ENCODE results near the gene ADARB1.

The ADARB1 gene

GRCh38 chr21:45048026-45048698, 26.2 kb upstream of the ADARB1 start (continued):
- TF ChIP-seq REST (tag by site-specific recombination; IDR thresholded peaks at IDR 0.05), result no peak

DNA sequence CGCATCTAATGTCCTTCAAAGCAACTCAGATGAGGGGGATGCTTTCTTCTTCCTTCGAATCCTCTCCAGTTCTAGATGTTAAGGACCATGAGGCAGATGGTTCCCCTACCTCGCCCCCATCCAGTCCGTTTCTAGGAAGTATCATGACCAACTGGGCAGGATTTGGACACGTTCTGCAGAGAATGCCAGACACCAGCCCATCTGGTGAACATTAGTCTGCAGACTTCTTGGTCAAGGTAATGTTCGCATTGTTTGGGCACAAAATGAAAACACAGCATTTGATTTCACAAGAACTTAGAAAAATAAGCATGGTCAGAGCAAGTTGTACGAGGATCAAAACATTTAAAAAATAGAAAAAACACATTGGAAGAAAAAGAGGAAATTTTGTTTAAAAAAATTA, 25.4 kb upstream of the ADARB1 start:
- CTCF ChIA-PET, result interaction anchor here (2.0 kb wide), 1 partner anchor 91 kb away, joined by 7 read pairs; no protein-coding TSS in a partner anchor
- Histone ChIP-seq H3K4me1 (ENCODE audit: control insufficient read depth, insufficient read depth, low read length) (no peaks in the 10 kb centered on the region), H3K27ac (ENCODE audit: extremely low read depth, low read depth, low read length) (no peak overlapping the region), H3K4me3 (ENCODE audit: low read depth, low read length) (no peak overlapping the region), H3K36me3 (ENCODE audit: control insufficient read depth in 2 of 2, insufficient read depth in 1 of 2, low read length in 2 of 2) (no peaks in the 10 kb centered on the region), H3K9me3 (ENCODE audit: control insufficient read depth, insufficient read depth, low read depth, low read length) (no peaks in the 10 kb centered on the region)
- TF ChIP-seq, protein P1, sequence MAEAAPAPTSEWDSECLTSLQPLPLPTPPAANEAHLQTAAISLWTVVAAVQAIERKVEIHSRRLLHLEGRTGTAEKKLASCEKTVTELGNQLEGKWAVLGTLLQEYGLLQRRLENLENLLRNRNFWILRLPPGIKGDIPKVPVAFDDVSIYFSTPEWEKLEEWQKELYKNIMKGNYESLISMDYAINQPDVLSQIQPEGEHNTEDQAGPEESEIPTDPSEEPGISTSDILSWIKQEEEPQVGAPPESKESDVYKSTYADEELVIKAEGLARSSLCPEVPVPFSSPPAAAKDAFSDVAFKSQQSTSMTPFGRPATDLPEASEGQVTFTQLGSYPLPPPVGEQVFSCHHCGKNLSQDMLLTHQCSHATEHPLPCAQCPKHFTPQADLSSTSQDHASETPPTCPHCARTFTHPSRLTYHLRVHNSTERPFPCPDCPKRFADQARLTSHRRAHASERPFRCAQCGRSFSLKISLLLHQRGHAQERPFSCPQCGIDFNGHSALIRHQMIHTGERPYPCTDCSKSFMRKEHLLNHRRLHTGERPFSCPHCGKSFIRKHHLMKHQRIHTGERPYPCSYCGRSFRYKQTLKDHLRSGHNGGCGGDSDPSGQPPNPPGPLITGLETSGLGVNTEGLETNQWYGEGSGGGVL (tag by site-specific recombination; IDR thresholded peaks at IDR 0.05), result no peak
- no peak for TF ChIP-seq ZNF707 (tag by site-specific recombination; IDR thresholded peaks at IDR 0.05)
- TF ChIP-seq ZNF626 (tag by site-specific recombination; IDR thresholded peaks at IDR 0.05), result no peak
- TF ChIP-seq ZNF692 (tag by site-specific recombination; IDR thresholded peaks at IDR 0.05), result no peak
- no peak for TF ChIP-seq KLF1 (tag by site-specific recombination; IDR thresholded peaks at IDR 0.05)
- TF ChIP-seq ZNF501 (tag by site-specific recombination; IDR thresholded peaks at IDR 0.05), result no peak
- no peak for TF ChIP-seq ZNF174 (tag by site-specific recombination; IDR thresholded peaks at IDR 0.05)
- TF ChIP-seq YY1 (tag by site-specific recombination; IDR thresholded peaks at IDR 0.05), result no peak
- TF ChIP-seq ZNF473 (tag by site-specific recombination; IDR thresholded peaks at IDR 0.05), result no peak
- POLR2A ChIA-PET, result no interaction called here

- CTCF ChIA-PET, result interaction anchor here (0.5 kb wide), 1 partner anchor 78 kb away, joined by 3 read pairs; no protein-coding TSS in a partner anchor
- Histone ChIP-seq H3K9me3 (ENCODE audit: control insufficient read depth, insufficient read depth, low read depth, low read length) (no peaks in the 10 kb centered on the region), H3K4me3 (ENCODE audit: low read depth, low read length) (no peak overlapping the region), H3K4me1 (ENCODE audit: control insufficient read depth, insufficient read depth, low read length) (no peaks in the 10 kb centered on the region), H3K27ac (ENCODE audit: extremely low read depth, low read depth, low read length) (no peak overlapping the region), H3K36me3 (ENCODE audit: control insufficient read depth in 2 of 2, insufficient read depth in 1 of 2, low read length in 2 of 2) (no peaks in the 10 kb centered on the region)
- POLR2A ChIA-PET, result no interaction called here
- TF ChIP-seq, protein P2, sequence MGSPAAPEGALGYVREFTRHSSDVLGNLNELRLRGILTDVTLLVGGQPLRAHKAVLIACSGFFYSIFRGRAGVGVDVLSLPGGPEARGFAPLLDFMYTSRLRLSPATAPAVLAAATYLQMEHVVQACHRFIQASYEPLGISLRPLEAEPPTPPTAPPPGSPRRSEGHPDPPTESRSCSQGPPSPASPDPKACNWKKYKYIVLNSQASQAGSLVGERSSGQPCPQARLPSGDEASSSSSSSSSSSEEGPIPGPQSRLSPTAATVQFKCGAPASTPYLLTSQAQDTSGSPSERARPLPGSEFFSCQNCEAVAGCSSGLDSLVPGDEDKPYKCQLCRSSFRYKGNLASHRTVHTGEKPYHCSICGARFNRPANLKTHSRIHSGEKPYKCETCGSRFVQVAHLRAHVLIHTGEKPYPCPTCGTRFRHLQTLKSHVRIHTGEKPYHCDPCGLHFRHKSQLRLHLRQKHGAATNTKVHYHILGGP (tag by site-specific recombination; IDR thresholded peaks at IDR 0.05), result no peak
- TF ChIP-seq ZNF138 (tag by site-specific recombination; IDR thresholded peaks at IDR 0.05; ENCODE audit: borderline replicate concordance) (no peak), YY1 (tag by site-specific recombination; IDR thresholded peaks at IDR 0.05) (no peak), ZNF202 (tag by site-specific recombination; IDR thresholded peaks at IDR 0.05; ENCODE audit: borderline replicate concordance) (no peak), ZNF404 (tag by site-specific recombination; IDR thresholded peaks at IDR 0.05) (no peak), HOXC10 (CRISPR knock-in tag; IDR thresholded peaks at IDR 0.05) (no peak), ZNF266 (tag by site-specific recombination; IDR thresholded peaks at IDR 0.05; ENCODE audit: low read depth) (no peak), GLI4 (tag by site-specific recombination; IDR thresholded peaks at IDR 0.05) (no peak), ZNF223 (tag by site-specific recombination; IDR thresholded peaks at IDR 0.05) (no peak), ZNF624 (tag by site-specific recombination; IDR thresholded peaks at IDR 0.05) (no peak)
- TF ChIP-seq, protein P3, sequence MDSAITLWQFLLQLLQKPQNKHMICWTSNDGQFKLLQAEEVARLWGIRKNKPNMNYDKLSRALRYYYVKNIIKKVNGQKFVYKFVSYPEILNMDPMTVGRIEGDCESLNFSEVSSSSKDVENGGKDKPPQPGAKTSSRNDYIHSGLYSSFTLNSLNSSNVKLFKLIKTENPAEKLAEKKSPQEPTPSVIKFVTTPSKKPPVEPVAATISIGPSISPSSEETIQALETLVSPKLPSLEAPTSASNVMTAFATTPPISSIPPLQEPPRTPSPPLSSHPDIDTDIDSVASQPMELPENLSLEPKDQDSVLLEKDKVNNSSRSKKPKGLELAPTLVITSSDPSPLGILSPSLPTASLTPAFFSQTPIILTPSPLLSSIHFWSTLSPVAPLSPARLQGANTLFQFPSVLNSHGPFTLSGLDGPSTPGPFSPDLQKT (IDR thresholded peaks at IDR 0.05; ENCODE audit: borderline replicate concordance, low read depth, low read length), result no peak
Observed at GRCh38 chr21:45049714-45050344, 24.6 kb upstream of the ADARB1 start.
